Effector memory CD4-positive, alpha-beta T cell (primary cell): Measurements from ENCODE around the gene ANO3.
"Not testable (repeated sequence)": the region's sequence is repeated elsewhere in the genome, so short reads cannot be mapped to it uniquely, and the experiment has no call there.

ENCODE experiments used
- DNase-seq, 3 donors: peaks; one replicate each; pipeline ENCODE4 v3.0.0-alpha.2; 2020
- H3K27ac ChIP-seq: 2 replicates; pipeline ENCODE4 v1.7.0; 2013; ENCODE audit warnings: mild to moderate bottlenecking, low read length, moderate library complexity; ENCODE audit not compliant: insufficient read depth, poor library complexity, severe bottlenecking
- H3K27me3 ChIP-seq: replicated peaks from 2 replicates; pipeline ENCODE4 v1.7.0; 2013; ENCODE audit warnings: mild to moderate bottlenecking, low read length; ENCODE audit not compliant: insufficient read depth, control insufficient read depth, poor library complexity, severe bottlenecking
- H3K36me3 ChIP-seq: 2 replicates; pipeline ENCODE4 v1.7.0; 2013; ENCODE audit warnings: mild to moderate bottlenecking, low read length, moderate library complexity; ENCODE audit not compliant: control insufficient read depth, insufficient read depth
- H3K4me1 ChIP-seq: 2 replicates; pipeline ENCODE4 v1.7.0; 2013; ENCODE audit warnings: low read length, mild to moderate bottlenecking; ENCODE audit not compliant: control insufficient read depth, insufficient read depth, poor library complexity, severe bottlenecking
- H3K4me3 ChIP-seq: 2 replicates; pipeline ENCODE4 v1.7.0; 2013; ENCODE audit warnings: low read length, low read depth, mild to moderate bottlenecking; ENCODE audit not compliant: insufficient read depth, poor library complexity, severe bottlenecking
- H3K9me3 ChIP-seq: 2 replicates; pipeline ENCODE4 v1.7.0; 2013; ENCODE audit warnings: mild to moderate bottlenecking, low read length, moderate library complexity; ENCODE audit not compliant: control insufficient read depth

Gene ANO3

DNA sequence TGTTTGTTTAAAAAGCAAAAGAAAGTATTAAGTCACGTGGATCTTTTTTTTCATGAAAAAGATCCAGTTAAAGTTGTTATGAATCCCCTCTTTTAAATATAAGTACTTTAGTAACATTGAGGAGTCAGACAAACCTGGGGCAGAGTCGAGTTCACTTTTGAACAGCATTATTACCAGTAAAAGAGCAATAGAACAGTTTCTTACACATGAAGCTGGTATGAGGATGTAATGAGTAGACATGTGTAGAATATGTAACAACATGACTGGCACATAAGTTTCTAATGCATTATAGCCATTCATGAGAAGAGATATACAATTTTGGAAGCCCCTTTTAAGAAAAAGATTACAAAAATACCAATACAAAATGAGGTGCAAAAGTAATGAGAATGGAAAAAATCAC is 247.8 kb downstream of the ANO3 start:
- H3K27me3 ChIP-seq = no peaks in the 10 kb centered on the region
- no peak for DNase-seq
- H3K4me3 ChIP-seq = no peak overlapping the region
- no peaks in the 10 kb centered on the region for H3K36me3 ChIP-seq
- no peaks in the 10 kb centered on the region for H3K4me1 ChIP-seq
- no peak overlapping the region for H3K27ac ChIP-seq
- no peaks in the 10 kb centered on the region for H3K9me3 ChIP-seq

DNA sequence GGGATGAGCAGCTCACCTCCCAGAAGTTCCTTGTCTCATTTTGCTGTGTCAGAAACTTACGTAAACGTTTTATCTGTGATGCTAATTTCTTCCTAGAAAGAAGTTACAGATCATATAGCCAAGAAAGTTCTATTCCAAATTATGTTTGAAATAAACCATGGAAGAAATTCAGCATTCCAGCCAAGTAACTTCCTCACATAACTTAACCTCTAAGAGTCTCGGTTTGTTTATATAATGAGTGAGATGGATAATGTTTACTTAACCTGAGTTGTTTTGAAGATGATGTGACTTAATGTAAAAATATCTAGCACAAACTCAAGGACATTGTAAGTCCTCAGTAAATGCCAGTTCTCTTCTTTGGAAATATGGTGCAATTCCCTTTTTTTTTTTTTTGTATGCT is 249.0 kb downstream of the ANO3 start:
- H3K36me3 ChIP-seq = no peaks in the 10 kb centered on the region

DNA sequence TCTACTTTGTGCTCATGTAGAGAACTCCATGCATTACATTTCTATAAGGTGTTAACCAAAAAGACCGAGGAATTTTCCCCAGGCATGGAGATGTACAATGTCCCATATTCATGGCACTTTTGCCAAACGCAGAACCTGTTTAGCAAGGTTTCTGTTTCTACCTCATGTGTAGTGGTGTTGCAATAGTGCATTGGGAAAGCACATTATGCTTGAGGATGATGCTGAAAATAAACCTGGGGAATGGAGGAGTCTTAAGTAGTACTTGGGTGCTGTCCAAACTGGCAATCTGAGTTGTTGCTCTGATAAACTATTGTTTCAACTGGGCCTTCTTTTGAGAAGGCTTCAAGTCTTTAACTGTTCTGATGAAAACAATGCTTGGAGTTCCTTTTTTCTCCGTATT is 251.6 kb downstream of the ANO3 start:
- Histone ChIP-seq H3K9me3 (no peaks in the 10 kb centered on the region), H3K27ac (no peak overlapping the region), H3K4me3 (no peak overlapping the region), H3K27me3 (no peaks in the 10 kb centered on the region), H3K4me1 (no peaks in the 10 kb centered on the region), H3K36me3 (no peaks in the 10 kb centered on the region)
- DNase-seq = no peak

More for the DNA sequence above, 249.0 kb downstream of the ANO3 start:
- Histone ChIP-seq H3K4me1 (no peaks in the 10 kb centered on the region), H3K27me3 (no peaks in the 10 kb centered on the region), H3K4me3 (no peak overlapping the region), H3K27ac (no peak overlapping the region), H3K9me3 (no peaks in the 10 kb centered on the region)
- DNase-seq = no peak

DNA sequence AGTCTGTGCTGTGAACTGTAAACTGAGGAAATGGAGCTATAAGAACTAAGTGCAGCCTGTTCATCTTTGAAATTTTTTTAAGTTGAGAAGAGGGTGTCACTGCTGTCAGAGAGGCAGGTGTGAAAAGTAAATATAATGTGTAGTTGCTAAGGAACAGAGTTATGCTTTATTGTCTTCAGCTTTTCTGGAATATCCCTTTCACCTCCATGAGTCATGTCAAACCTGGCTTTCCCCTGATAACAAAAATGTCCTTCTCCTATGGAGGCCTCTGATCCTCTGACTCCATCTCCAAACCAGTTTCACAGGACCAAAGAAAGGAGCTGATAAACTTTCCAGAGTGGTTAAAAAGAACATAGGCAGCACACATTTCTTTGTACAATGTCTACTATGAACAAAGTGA is 252.9 kb downstream of the ANO3 start:
- Histone ChIP-seq H3K4me3 (no peak overlapping the region), H3K9me3 (no peaks in the 10 kb centered on the region), H3K27me3 (no peaks in the 10 kb centered on the region), H3K27ac (no peak overlapping the region), H3K36me3 (no peaks in the 10 kb centered on the region), H3K4me1 (no peaks in the 10 kb centered on the region)
- DNase-seq = no peak

DNA sequence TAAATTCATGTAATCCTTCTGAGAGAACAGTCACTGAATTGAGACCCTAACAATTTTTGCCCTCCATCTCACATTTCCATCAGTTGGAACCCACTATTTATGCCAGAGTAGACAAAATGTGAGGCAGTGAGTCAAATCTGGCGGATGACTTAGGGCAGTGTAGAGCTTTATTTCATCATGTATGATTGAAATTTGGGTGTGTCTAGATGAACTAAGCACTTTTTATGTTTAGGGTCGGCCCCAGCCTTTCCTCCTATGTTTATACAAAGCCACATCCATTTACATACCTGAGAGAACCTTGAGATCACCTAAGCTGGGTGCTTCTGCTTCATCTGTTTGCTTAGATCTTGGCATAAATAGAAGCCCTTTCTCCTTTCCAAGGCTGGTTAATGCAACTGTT is 255.1 kb downstream of the ANO3 start:
- Histone ChIP-seq H3K9me3 (no peaks in the 10 kb centered on the region), H3K27ac (no peak overlapping the region), H3K36me3 (no peaks in the 10 kb centered on the region), H3K4me1 (no peaks in the 10 kb centered on the region), H3K4me3 (no peak overlapping the region), H3K27me3 (no peaks in the 10 kb centered on the region)
- no peak for DNase-seq

DNA sequence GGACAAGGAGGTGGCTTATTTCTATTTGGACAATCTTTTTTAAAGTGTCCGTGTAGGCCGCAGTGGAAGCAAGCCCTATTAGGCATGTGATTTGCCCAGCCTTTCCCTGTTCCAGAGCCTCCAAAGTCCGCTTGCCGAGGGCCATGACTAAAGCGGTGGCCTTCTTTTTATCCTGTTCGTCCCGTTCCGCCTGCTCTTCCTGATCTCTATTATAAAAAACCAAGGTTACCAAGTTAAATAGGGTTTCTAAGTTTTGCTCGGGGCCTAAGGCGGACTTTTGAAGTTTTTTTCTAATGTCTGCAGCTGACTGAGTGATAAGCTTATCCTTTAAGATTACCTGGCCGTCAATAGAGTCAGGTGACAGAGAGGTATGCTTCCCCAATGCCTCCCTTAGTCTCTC is 261.8 kb downstream of the ANO3 start:
- Histone ChIP-seq H3K27ac (no peak overlapping the region), H3K9me3 (no peaks in the 10 kb centered on the region), H3K4me3 (no peak overlapping the region), H3K27me3 (no peaks in the 10 kb centered on the region), H3K4me1 (no peaks in the 10 kb centered on the region), H3K36me3 (no peaks in the 10 kb centered on the region)
- DNase-seq = no peak

DNA sequence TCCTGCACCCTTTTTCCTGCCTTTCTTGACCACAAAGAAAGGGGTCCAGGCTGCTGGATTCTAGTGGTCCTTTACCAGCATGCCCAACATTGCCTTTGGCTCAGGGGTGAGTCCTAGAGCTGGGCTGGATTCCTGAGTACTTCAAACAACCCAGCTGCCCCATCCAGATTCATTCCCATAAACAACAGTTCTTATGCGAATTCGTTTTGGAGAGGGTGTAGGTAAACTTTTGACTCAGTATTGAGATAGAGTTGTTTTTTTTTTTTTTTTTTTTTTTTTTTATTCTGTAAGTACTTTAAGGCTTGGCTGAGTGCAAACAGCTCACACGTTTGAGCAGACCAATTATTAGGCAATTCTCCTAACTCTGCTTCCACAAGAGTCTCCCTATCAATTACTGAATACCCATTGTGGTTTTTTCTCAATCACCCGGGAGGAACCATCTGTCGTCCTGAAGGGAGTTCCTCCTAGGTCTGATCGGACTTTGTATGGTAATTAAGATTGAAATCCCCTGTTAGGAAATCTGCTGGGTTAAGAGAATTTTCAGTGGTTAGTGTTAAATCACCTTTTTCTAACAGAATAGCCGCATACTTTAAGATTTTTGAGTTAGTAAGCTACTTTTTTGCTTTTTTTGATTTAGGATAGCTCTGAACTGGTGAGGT is 263.4 kb downstream of the ANO3 start:
- not testable (repeated sequence) for H3K36me3 ChIP-seq, H3K4me3 ChIP-seq, H3K4me1 ChIP-seq, DNase-seq, H3K27me3 ChIP-seq, H3K27ac ChIP-seq, H3K9me3 ChIP-seq

DNA sequence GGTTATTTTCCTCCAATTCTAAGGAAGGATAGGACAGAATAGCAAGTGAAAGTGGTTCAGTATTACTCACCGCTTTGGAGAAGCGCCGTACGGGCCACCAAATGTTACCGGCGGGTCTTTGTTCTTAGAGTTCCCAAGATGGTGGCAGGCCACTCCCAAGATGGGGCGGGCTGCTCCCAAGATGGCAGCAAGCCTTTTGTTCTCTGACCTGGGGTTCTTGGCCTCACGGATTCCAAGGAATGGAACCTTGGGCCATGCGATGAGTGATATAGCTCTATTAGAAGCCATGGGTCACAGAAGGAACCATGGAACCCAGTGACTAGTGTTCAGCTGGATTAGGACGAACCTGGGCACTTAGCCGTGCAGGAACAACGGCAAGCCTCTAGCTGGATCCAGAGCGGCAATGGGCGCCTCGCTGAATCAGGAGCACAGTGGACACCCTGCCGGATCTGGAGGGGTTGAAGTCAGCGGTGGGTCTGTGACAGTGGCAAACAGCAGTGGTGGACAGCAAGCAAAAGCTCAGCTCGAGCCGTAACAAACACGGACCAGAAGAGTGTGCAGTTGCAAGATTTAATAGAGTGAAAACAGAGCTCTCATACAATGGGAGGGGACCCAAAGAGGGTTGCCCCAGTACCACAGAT is 265.2 kb downstream of the ANO3 start:
- not testable (repeated sequence) for H3K27me3 ChIP-seq, H3K4me1 ChIP-seq, H3K9me3 ChIP-seq, DNase-seq, H3K36me3 ChIP-seq, H3K4me3 ChIP-seq, H3K27ac ChIP-seq

DNA sequence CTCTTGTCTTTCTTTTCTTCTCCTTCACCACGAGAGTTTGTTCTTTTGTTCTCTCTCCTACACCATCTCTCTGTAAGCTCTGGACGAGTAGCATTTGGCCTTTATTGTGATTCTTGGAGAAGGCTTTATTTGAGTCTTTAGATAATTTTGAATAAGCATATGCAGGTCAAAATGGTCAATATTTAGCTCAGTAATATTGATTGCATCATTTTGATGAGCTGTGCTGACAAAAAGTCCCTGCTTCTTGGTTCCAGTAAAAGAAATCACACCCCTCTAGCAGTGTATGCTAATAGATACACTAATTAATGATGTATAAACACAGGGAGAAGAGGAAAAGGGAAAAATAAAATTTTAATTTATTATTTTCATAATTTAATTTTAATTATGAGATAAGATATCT is 266.0 kb downstream of the ANO3 start:
- Histone ChIP-seq H3K9me3 (no peaks in the 10 kb centered on the region), H3K27ac (no peak overlapping the region), H3K36me3 (no peaks in the 10 kb centered on the region), H3K4me3 (no peak overlapping the region), H3K4me1 (no peaks in the 10 kb centered on the region), H3K27me3 (no peaks in the 10 kb centered on the region)
- no peak for DNase-seq

DNA sequence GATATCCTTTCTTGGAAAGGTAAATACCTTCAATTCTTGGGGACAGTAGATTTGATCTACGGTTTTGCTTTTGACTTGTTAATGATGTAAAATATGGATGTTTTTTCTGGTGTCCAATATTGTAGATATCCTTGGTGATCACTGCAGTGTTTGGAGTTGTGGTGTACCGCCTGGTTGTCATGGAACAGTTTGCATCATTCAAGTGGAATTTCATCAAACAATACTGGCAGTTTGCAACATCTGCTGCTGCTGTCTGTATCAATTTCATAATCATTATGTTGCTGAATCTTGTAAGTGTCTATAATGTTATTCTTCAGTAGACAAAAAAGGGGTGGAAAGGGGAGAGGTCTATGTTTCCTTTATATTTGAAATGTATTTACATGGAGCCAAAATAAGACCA is 267.5 kb downstream of the ANO3 start:
- Histone ChIP-seq H3K27me3 (no peaks in the 10 kb centered on the region), H3K27ac (no peak overlapping the region), H3K4me1 (no peaks in the 10 kb centered on the region), H3K9me3 (no peaks in the 10 kb centered on the region), H3K36me3 (no peaks in the 10 kb centered on the region), H3K4me3 (no peak overlapping the region)
- DNase-seq = no peak
